Left ventricle myocardium inferior (tissue), 1 donor: ENCODE measurements around the gene TRRAP. TPM values are rescaled to one million over a fixed set of nuclear protein-coding genes. Genes with fewer than 3 reads are reported as not detected.

ENCODE experiments used
- DNase-seq: peaks from one replicate; pipeline ENCODE4 v3.0.0-alpha.2; 2020
- H3K27ac ChIP-seq: fragments of 200-600 bp; replicated peaks from 2 replicates; pipeline ENCODE4 v1.8.0; 2021
- H3K27me3 ChIP-seq: fragments of 200-600 bp; 2 replicates; pipeline ENCODE4 v1.8.0; 2021; ENCODE audit warnings: low read depth
- H3K36me3 ChIP-seq: fragments of 200-600 bp; 2 replicates; pipeline ENCODE4 v1.8.0; 2021
- H3K4me1 ChIP-seq: fragments of 200-600 bp; 2 replicates; pipeline ENCODE4 v1.8.0; 2021
- H3K4me3 ChIP-seq: fragments of 200-600 bp; 2 replicates; pipeline ENCODE4 v1.8.0; 2021; ENCODE audit warnings: mild to moderate bottlenecking, moderate library complexity
- H3K9me3 ChIP-seq: fragments of 200-600 bp; replicated peaks from 2 replicates; pipeline ENCODE4 v1.8.0; 2021
- CTCF ChIP-seq: fragments of 200-600 bp; IDR thresholded peaks from 2 replicates; pipeline ENCODE4 v1.8.0; 2021; ENCODE audit warnings: antibody characterized with exemption, mild to moderate bottlenecking, borderline replicate concordance
- intact Hi-C: fragments of 100-400 bp; cut with micrococcal nuclease; formaldehyde crosslinking; loops from one replicate; pipeline ENCODE4 v1.11.0; 2022
- total RNA-seq: library from RNA; stranded (reverse); fragmentation: NEBNext Ultra II Directional; extraction: Animal tissue kit (Norgen Biotek cat#: 25700); gene quantifications from one replicate; pipeline ENCODE4 v1.2.1, GENCODE V29; 2021
- donor health status: DM: no; HTN: yes; CAD: no; lungs with severe emphysema.

TRRAP gene
- total RNA-seq, 1 donor from 2014 or later: 15.5 TPM

DNA sequence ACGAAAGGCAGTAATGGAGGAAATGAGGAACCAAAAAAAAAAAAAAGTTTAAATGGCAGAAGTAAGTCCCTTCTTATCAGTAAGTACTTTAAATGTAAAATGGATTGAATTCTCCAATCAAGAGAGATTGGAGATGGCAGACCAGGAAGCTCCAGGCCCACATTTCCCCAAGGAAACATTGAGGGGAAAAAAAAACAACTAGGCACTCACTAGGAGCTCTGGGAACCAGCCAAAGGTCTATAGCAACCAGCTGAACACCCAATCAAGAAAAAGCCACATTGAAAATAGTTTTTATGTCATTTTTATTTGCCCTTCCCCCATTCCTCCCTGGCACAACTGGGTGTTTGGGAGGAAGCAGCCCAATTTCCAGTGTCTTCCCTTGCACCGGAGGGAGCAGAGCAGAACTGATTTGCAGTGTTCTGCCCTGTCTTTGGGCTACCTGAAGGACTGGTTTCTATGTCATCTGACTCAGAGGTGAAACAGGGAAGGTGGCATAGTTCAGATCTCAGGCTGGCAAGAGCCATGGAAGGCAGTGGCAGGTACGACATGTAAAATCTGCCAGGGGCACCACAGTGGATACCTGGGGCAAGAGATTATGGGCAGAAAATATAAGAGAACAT, 143.7 kb downstream of the TRRAP start:
- no peak overlapping the region for H3K27ac ChIP-seq
- no peak overlapping the region for H3K4me3 ChIP-seq
- no peaks in the 10 kb centered on the region for H3K27me3 ChIP-seq
- no peak for DNase-seq
- H3K4me1 ChIP-seq: peaks cover 3% of the 10 kb centered on the region
- intact Hi-C loops: no loop called here
- TF ChIP-seq CTCF: no peak
- H3K9me3 ChIP-seq: no peaks in the 10 kb centered on the region
- peaks cover 12% of the 10 kb centered on the region for H3K36me3 ChIP-seq

- H3K4me1 ChIP-seq: peaks cover 7% of the 10 kb centered on the region
- H3K4me3 ChIP-seq: no peak overlapping the region
- no peaks in the 10 kb centered on the region for H3K27me3 ChIP-seq
- no peak for DNase-seq
- peak overlapping the region; percentile 7 for H3K27ac ChIP-seq
- intact Hi-C loops: no loop called here
- TF ChIP-seq CTCF: no peak
- no peaks in the 10 kb centered on the region for H3K9me3 ChIP-seq
- H3K36me3 ChIP-seq: peaks cover 31% of the 10 kb centered on the region
Measured at GRCh38 chr7:99024066-99024465, 145.7 kb downstream of the TRRAP start.

DNA sequence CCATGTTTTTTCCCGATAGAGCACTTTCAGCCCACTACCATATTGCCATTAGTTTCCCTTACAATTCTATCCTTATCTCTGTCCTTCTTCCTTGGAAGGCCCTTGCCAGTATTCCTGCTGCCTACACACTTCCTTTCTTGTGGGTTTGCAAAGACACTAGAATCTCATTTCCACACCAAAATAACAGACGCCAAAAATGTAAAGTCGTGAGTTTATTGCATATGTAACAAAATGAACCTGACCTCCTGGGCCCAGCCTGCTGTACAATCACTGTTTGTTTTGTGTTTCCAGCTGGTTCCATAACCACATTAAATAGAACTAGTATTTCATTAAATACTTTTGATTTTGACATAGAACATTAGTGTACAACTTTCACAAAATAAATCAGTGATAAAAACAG, 148.9 kb downstream of the TRRAP start:
- DNase-seq: no peak
- no peak for TF ChIP-seq CTCF

GRCh38 chr7:99027841-99028240, 149.5 kb downstream of the TRRAP start:
- no peak overlapping the region for H3K27ac ChIP-seq
- H3K4me3 ChIP-seq: no peak overlapping the region
- no peaks in the 10 kb centered on the region for H3K27me3 ChIP-seq
- H3K4me1 ChIP-seq: peaks cover 33% of the 10 kb centered on the region
- intact Hi-C loops: no loop called here
- peaks cover 8% of the 10 kb centered on the region for H3K9me3 ChIP-seq
- DNase-seq: no peak
- peaks cover 56% of the 10 kb centered on the region for H3K36me3 ChIP-seq
- TF ChIP-seq CTCF: no peak

More for the DNA sequence above, 148.9 kb downstream of the TRRAP start:
- peaks cover 33% of the 10 kb centered on the region for H3K4me1 ChIP-seq
- no peak overlapping the region for H3K4me3 ChIP-seq
- H3K27me3 ChIP-seq: no peaks in the 10 kb centered on the region
- peaks cover 50% of the 10 kb centered on the region for H3K36me3 ChIP-seq
- intact Hi-C loops: no loop called here
- peaks cover 8% of the 10 kb centered on the region for H3K9me3 ChIP-seq
- no peak overlapping the region for H3K27ac ChIP-seq

DNA sequence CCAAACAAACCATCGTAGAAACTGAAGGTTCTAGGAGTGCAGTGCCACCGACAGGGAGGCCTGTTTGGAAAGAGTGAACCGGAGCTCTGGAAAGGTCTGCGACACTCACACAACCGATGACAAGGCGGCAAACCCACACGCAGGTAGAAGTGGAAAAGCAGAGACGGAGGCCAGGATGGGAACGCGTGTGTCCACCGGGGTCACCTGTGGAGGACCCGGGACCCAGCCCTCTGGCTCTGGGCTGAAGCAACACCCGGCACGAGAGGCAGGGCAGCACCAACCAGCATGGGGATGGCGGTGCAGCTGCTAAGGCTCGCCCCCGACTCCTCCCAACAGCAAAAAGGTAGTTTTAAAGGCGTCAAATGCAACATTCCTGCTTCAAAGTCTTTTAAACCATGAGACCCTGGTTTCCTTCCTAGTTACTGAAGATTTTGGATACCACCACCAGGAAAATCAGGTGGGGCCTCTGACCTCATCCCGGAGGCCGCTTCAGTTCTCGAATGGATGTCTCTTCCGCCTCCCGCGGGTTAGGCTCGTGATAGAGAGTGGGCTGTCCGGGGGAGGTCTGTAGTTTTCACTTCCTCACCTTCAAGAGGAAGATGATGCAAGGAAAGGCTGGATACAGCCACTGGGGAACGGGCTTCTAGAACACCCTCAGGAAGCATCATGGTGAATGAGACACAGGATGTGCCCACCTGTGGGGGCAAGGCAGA, 150.1 kb downstream of the TRRAP start:
- Histone ChIP-seq H3K9me3 (peaks cover 8% of the 10 kb centered on the region), H3K36me3 (peaks cover 62% of the 10 kb centered on the region), H3K27ac (no peak overlapping the region), H3K27me3 (no peaks in the 10 kb centered on the region), H3K4me3 (no peak overlapping the region), H3K4me1 (peaks cover 33% of the 10 kb centered on the region)
- intact Hi-C loops: no loop called here
- no peak for TF ChIP-seq CTCF
- no peak for DNase-seq
